Large intestine (tissue), 1 donor: ENCODE results near the gene BOC. TPM values are rescaled to one million over a fixed set of nuclear protein-coding genes. Genes with fewer than 3 reads are reported as not detected.

Experiments
- polyA plus RNA-seq: library from polyadenylated mRNA; unstranded; fragments of 120-200 nt; gene quantifications from one replicate; pipeline ENCODE4 v1.2.1, GENCODE V29; 2013

The BOC gene
- polyA plus RNA-seq, 1 donor: 14.7 TPM

Other genes starting within 250 kb of the BOC start
- gene CD200R1, start 236.5 kb upstream of the BOC start, polyA plus RNA-seq: 1.7 TPM
- gene GTPBP8, start 220.6 kb upstream of the BOC start, polyA plus RNA-seq: 18.5 TPM
- gene CFAP44, start 229.9 kb downstream of the BOC start, polyA plus RNA-seq: 11.9 TPM